Left cardiac atrium (tissue), 4 donors: Measurements from ENCODE around the gene LAMC1. TPM values are rescaled to one million over a fixed set of nuclear protein-coding genes. Genes with fewer than 3 reads are reported as not detected.

Experiments
- ATAC-seq, 2 donors: fragments of 200-7000 bp; cut with Tn5 transposase; one replicate each; pipeline ENCODE4 v1.9.1; 2020; ENCODE audit warnings: mild to moderate bottlenecking in 2 of 2, moderate library complexity in 2 of 2
- DNase-seq: peaks from one replicate; pipeline ENCODE4 v3.0.0-alpha.2; 2020
- intact Hi-C, 2 donors: fragments of 100-400 bp; cut with DNase I; formaldehyde crosslinking; loops; one replicate each; pipeline versions ENCODE4 v1.14.1 to v1.15.1; 2022 to 2023
- total RNA-seq, 2 donors: library from RNA; stranded (reverse); fragmentation: NEBNext Ultra II Directional; extraction: Animal tissue kit (Norgen Biotek cat#: 25700); gene quantifications; one replicate each; pipeline ENCODE4 v1.2.1, GENCODE V29; 2021
- donor health status: DM: no; HTN: yes; CAD: no.
- donor health status: DM: no; HTN: yes; CAD: no; lungs with severe emphysema.
- donor health status: DM: yes; HTN: yes; CAD: no.
- donor health status: Dilated cardiomyopathy.

Gene LAMC1
- total RNA-seq, 2 donors from 2014 or later: 108 to 126 TPM

DNA sequence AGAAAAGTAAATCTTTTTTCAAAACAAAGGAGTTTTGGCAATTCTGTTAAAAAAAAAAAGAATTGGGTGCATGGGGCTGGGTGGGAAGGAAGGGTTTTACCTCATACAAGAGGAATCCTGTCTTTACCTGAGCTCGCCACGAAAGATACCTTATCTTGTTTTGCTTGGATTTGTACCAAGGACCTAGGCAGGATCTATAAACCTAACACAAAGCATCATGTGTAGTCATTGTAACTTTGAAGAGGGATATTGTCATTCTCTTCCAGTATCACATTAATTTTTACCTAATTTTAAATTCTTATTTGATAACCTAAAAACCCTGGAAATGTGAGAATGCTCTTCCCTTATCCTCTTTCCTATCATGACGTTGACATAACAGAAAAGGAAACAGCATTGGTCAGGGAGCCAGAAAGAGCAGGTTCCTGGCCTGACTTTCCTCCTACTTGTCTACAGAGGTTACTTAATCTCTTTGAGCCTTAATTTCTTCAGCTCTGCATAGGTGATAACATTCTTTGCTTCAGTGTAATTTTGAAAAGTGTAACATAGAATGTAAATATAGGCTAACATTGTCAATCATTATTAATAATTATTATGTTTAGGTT is 4.0 kb upstream of the LAMC1 start:
- no peak for DNase-seq

DNA sequence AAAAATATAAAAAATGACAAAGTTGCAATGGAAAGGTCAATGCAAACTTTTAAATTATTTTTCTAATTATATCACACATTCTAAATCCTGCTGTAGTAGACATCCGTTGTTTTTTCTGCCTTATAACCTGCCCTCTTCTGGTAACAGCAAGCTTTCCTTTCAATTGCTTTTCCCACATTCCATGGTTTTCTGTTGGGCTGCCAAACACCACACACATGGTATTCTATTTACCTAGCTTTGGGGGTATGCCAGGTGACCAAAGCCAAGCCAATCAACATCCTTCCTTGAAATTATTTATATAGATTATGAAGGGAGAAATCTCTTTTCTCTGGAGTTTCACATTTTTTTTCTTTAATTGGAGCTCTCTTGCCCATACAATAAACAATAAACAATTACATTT is 3.4 kb upstream of the LAMC1 start:
- no peak for DNase-seq
- ATAC-seq: no peak
- intact Hi-C loops: loop anchor here (5.0 to 10.0 kb wide), 3 partner anchors 58 to 215 kb away; no protein-coding TSS in a partner anchor

More for the DNA sequence above, 4.0 kb upstream of the LAMC1 start:
- intact Hi-C loops: no loop called here
- ATAC-seq: no peak

DNA sequence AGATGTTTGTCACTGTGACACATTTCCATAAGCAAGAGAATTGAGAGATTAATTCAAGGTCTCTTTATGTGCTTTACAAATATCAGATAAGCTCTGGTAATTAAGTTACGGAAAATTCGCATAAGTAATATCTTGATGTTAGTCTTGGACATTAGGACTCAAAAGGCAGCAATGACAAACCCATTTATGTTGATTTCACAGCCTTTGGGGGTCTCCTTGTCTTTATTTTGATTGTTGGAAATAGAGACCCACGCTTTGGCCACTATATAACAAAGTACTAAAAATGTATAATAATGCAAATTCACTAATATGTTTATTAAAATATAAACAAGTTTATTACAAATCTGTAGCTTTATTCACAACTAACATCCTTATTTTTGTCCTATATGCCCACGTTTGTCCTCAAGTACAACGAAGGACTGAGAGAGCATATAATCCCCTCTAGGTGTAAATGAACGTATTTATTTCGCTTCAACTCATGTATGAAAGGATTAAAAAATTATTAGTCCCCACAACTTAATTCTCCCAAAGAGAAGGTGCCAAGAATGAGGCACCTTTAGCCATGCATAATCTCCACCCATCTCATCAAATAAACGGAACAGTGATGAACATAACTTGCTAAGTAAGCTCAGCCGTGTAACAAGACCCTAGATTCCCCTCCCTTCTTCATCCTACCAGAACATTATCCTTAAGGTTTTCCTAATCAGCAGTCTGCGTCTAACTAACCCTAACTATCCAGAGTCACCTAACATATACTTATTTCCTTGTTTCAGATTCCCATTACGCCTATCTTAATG is 1.6 kb upstream of the LAMC1 start:
- DNase-seq (no peak), ATAC-seq (no peak)
- intact Hi-C loops: loop anchor here (5.0 to 10.0 kb wide), 3 partner anchors 59 to 213 kb away; no protein-coding TSS in a partner anchor

DNA sequence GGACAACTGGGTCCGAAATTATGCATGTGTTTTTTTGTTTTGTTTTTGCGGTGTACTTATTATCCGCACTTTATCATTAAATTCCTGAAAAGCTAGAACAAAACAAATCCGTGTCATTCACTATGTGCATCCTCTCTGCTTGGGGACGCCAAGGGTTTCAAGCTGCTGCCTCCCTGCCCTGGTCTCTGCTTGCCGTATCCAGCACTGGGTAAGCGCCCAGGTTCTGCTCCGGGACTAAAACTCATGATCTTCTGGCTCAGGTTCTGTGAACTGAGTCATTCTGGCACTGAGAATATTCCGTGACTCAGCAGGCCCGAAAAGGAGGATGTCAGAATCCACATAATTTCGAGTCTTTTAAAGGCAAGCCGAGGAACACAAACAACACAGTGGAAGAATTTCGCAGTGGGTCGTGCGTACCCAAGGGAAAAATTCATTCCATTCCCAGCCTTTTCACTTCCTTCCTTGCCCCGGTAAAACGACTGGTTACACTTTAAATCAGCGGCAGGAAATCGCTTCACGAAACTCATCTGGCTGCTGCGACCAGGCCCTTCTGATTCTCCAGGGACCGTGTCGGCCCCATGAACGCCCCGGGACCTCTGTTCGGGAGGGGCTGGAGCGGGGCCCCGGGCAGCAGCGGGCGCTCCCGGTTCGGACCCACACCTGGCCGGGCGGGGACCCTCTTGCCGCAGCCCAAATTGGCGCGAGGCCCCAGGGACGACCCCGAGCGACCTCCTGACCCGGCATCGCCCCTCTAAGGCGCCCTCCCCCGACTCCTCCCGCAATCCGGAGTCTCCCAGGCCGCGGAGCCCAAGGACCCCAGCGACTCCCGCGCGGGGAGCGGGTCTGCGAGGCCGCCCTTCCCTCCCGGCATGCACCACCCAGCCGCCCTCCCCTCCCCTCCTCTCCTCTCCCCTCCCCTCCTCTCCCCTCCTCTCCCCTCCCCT is 746 bp upstream of the LAMC1 start:
- DNase-seq (peak; percentile 85), ATAC-seq (peak; percentile 75 to 84)
- intact Hi-C loops: loop anchor here (5.0 to 10.0 kb wide), 3 partner anchors 60 to 212 kb away; no protein-coding TSS in a partner anchor

DNA sequence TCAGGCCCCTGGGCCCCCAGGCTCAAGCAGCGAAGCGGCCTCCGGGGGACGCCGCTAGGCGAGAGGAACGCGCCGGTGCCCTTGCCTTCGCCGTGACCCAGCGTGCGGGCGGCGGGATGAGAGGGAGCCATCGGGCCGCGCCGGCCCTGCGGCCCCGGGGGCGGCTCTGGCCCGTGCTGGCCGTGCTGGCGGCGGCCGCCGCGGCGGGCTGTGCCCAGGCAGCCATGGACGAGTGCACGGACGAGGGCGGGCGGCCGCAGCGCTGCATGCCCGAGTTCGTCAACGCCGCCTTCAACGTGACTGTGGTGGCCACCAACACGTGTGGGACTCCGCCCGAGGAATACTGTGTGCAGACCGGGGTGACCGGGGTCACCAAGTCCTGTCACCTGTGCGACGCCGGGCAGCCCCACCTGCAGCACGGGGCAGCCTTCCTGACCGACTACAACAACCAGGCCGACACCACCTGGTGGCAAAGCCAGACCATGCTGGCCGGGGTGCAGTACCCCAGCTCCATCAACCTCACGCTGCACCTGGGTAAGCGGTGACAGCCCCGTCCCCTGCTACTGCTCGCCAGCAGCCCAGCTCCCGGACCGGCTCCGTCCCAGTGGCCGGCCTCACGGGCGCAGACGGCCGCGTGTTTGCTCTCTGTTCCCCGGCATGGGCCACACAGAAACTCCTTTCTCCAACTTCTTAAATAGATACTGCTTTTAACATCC is 539 bp downstream of the LAMC1 start:
- peak; percentile 72 for DNase-seq
- ATAC-seq: peak; percentile 41 to 42
- intact Hi-C loops: loop anchor here (5.0 to 10.0 kb wide), 3 partner anchors 61 to 211 kb away; no protein-coding TSS in a partner anchor

DNA sequence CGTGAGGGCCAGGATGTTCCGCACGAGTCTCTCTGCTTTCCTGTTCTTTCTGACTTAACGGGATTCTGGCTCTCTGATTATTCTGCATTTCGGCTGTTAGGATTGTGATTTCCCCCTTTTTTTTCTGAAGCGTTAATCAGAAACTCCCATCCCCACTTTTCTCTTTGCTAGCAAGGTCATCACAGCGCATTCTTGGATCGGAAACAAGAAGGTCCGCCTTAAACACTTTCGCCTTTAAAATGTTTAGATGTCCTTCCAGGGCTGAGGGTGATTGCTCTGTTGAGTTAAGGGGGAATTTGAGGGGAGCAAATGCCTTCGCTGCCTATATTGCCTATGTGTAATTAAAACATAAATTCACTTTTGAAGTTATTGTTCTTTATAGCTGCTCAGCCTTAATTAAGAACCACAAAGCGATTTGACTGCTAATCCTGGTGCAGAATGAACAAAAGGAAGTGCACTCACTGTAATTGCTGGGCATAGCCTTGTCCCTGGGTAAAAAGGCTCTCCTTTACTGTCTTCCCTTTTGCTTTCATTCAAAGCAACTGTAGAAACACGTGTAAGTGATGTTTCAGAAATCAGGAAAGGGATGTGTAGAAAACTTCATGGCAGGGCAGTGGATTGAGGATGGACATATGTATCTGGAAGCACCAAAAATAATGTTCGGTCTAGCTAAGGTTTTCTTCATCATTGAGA is 1.2 kb downstream of the LAMC1 start:
- intact Hi-C loops: loop anchor here (5.0 to 10.0 kb wide), 4 partner anchors 62 to 210 kb away; no protein-coding TSS in a partner anchor
- ATAC-seq: no peak
- DNase-seq: no peak

DNA sequence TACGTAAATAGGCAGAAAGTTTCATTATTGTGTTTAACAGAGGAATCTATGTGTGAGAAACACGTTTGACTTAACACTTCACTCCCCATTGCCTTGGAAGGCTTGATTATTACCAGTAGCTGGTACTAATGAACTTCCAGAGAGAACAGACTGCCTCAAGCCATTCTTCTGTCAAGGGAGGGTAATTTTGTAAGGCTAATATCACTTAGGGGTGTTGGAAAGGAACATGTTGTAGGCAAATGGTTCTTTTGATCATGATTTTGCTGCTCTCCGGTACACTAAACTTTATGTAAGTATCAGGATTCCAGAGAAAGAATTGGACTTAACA is 1.8 kb downstream of the LAMC1 start:
- no peak for DNase-seq
- intact Hi-C loops: loop anchor here (5.0 to 10.0 kb wide), 3 partner anchors 72 to 210 kb away; no protein-coding TSS in a partner anchor
- ATAC-seq: no peak

DNA sequence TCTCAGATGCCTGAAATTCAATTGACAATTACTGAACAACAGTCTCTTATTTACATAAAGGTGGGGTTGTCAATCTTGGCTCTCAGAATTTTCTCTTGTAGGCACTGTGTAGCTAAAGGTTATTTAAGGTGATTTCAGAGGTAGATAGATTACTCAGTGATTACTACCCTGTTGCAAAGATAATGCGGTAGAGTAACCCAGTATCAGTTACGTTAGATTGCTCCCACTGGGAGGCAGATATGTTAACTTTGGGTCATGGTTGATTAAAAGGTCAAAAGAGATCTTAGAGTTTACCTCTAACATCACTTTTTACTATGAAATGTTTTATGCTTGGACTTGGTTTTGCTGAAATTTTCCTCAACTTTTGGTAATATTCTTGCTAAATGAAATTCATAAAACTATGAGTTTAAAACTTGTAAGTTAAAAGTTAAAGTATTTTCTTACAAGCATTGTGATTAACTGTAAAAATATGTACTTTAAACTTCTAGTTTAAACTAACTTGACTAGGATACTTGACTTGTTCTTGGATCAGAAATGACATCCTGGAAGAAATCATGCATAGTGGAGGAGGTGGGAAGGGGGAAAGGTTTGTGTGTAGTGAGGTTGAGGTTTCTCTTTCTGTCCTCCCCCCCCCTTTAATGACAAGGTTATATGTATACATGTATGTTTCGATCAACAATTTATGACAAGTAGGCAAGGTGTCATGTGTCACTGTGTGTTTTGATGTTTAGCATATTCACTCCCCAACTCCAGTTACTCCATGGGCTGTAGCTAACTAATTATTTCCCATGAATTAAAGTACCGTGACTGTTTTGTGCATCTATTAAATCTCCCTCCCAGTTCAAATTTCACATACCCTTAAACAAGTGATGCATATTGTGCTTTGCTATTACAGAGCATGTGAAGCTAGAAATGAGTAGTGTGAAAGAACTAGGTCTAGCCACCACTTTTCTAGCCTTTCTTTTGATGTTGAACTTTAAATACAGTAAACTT is 2.9 kb downstream of the LAMC1 start:
- intact Hi-C loops: loop anchor here (5.0 to 10.0 kb wide), 3 partner anchors 71 to 209 kb away; no protein-coding TSS in a partner anchor
- ATAC-seq: no peak
- DNase-seq: no peak

DNA sequence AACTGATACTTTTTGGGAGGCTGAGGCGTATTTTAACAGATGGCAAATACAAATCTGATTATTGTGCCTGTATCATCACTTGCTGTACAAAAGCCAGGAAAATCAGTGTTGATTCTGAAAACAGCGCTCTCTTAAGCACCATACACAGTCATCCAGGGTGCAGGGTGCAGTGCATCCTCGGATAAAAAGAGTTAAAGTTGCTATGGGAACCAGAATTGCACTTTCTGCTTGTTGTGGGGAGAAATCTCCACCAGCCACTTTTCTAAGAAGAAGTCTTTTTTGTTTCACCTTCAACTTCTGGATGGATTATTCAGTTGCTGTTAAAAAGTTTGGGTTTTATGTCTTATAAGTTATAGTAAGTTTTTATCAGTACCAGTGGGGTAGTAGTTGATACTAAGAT is 3.8 kb downstream of the LAMC1 start:
- no peak for ATAC-seq
- intact Hi-C loops: loop anchor here (5.0 to 10.0 kb wide), 3 partner anchors 70 to 208 kb away; no protein-coding TSS in a partner anchor

DNA sequence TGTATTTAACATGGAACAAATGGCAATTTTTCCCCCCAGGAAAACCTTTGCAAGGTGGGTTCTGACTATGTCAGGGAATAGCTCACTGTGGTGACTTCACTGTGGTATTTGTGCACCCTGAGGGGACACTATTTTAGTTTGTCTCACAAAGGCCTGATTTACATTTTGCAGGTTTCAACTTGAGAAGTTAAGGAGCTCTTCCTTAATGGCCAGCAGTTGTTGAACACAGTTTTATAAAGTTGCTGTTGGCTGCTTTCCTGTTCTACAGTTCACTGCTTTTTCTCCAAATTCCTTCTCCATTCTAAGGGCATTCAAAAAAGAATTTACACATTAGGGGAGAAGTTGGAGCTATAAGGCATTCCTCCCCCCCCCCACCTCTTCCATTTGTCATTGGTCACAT is 4.6 kb downstream of the LAMC1 start:
- intact Hi-C loops: loop anchor here (5.0 to 10.0 kb wide), 3 partner anchors 70 to 207 kb away; no protein-coding TSS in a partner anchor
- DNase-seq (no peak), ATAC-seq (no peak)

More for the DNA sequence above, 3.8 kb downstream of the LAMC1 start:
- DNase-seq: no peak

DNA sequence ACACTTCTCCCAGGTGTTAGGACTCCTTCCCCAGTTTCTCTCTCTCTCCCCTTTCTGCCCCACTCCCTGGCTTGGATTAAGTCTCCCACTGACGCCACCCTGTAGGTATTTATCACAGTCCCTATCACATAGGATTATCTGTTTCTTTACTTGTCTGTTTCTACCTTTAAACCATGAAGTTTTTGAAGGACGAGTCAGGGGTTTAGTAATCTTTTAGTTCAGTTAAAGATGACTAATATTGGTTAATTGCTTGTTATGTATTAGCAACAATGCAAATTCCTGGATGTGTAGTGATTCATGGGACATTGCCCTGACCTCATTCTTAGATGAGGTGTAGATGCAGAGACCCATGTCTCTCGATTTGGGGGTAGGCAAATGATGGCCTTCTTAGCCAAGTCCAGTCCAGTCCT is 6.4 kb downstream of the LAMC1 start:
- DNase-seq (no peak), ATAC-seq (peak in 1 of 2 donors; percentile 44)
- intact Hi-C loops: loop anchor here (5.0 to 10.0 kb wide), 3 partner anchors 68 to 205 kb away; no protein-coding TSS in a partner anchor

DNA sequence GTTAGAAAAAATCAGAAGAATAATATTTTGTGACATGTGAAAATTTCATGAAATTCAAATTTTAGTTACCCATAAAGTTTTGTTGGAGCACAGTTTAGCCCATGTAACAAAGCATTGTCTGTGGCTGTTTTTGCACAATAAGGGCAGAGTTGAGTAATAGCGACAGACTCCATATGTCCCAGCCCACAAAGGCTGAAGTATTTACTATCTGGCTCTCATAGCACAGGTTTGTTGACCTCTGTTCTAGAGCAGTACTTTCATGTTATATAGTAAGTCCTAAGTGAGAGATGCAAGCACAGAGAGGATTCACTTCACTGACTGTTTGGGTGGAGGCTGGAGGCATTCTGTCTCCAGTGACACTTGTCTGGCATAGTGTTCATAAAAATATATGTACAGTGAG is 6.8 kb downstream of the LAMC1 start:
- DNase-seq: no peak
- intact Hi-C loops: no loop called here
- peak in 1 of 2 donors; percentile 28 for ATAC-seq

DNA sequence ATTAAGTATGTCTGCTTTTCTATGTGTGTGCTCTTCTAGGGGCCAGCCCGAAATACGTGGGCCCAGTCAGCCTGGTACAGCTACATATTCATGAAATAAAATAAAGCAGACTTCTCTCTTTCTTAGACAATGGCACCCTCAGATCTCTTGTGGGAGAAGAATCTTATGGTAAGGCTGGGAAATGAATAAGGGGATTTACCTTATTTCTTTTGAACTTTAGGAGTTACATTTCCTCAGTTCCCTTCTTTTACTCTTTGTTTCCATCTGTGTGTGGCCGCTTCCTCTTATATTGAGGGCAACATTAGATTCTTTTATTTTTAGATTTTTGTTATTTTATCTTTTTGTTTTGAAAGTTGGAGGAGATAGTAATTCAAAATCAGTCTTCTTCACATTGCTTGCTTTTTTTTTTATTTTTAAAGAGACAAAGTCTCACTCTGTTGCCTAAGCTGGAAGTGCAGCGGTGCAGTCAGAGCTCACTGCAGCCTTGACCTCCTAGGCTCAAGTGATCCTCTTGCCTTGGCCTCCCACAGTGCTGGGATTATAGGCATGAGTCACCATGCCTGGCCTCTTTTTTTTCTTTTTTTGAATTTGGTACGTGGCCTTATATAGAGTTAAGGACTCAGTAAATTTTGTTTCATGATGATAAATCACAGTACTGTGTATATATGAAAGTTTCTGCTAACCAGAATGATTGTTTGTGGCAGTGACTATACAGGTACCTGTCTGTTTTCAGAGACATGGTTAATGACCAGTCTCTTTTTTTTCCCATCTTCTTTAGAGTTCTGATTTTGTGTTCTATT is 9.1 kb downstream of the LAMC1 start:
- DNase-seq: no peak
- ATAC-seq: peak in 1 of 2 donors; percentile 20
- intact Hi-C loops: no loop called here

DNA sequence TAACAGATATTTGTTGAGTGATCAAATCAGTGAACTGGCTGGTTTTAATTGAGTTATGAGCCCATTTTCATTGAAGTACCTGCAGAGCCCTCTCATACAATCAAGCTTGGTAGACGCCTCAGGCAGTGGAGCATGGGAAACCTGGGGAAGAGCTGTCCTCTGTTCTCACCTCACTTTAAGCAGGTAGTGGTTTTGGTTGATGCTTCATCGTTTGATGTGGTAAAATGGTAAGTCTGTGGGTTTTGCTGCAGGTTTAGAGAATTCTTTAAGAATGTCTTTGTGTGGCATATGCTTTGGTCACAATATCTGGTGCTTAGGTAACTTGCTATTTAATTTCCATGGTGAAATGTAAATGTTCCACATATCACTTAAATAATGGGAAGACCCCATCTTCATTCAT is 10.0 kb downstream of the LAMC1 start:
- DNase-seq: no peak
- intact Hi-C loops: no loop called here
- ATAC-seq: no peak

DNA sequence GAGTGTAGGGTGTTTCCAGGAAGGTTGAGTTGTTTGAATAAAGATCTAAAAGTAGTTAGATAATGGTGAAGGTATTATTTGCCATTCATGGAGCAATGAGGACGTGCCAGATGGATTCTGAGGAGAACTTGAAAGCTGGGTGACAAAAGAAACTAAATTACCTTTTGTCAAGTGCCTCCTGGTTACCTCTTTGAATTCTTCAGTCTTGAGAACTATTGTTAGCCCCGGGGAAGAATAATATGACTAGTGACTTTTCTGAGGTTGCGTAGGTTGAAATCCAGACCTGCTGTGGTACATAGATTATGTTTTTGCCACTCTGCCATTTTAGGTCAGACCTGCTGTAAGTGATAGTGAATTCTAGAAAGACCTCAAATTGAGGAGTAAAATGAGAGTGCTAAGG is 11.5 kb downstream of the LAMC1 start:
- ATAC-seq (no peak), DNase-seq (no peak)
- intact Hi-C loops: no loop called here

DNA sequence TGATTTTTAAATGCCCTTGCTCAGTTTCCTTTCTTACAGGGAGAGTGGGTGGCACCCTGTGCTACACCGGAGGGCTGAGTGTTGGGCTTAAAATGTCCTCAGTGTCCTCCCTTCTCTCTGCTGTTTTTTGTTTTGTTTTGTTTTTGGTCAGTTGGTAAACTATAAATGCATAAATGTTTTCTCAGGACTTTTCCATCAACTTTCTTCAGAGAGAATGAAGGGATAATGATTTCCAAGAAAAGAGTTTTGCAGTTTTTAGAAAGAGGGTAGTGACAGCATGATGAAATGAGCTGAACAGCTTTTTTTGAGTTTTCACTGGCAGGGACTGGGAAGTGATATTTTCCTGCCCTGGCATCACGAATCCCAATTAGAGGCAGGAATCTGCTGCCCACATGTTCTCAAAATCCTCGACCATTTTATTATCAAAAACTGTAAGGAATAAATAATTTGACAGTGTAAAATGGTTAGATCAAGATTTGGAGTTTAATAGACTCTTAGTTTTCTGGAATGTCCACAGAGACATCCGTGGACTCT is 15.2 kb downstream of the LAMC1 start:
- DNase-seq (no peak), ATAC-seq (no peak)
- intact Hi-C loops: no loop called here
